Measurements from ENCODE around the gene DDR1.
A peak's percentile ranks its signal among the peaks of the same experiment; 100 is the strongest.
"Not testable (repeated sequence)": the region's sequence is repeated elsewhere in the genome, so short reads cannot be mapped to it uniquely, and the experiment has no call there.

DDR1 gene

GRCh38 chr6:30894935-30895334, 10.6 kb downstream of the DDR1 start:
- DNase-seq, result no peak

- DNase-seq, result no peak
Measured at GRCh38 chr6:30895343-30895742, 11.0 kb downstream of the DDR1 start.

GRCh38 chr6:30896541-30896940, 12.2 kb downstream of the DDR1 start:
- no peak for DNase-seq

- no peak for DNase-seq
Measured at GRCh38 chr6:30897882-30898281, 13.6 kb downstream of the DDR1 start.

- no peak for DNase-seq
Measured at GRCh38 chr6:30898750-30899360, 14.5 kb downstream of the DDR1 start.

GRCh38 chr6:30900863-30901417, 16.6 kb downstream of the DDR1 start:
- DNase-seq, result no peak

GRCh38 chr6:30901436-30901835, 17.1 kb downstream of the DDR1 start:
- no peak for DNase-seq

GRCh38 chr6:30902196-30902595, 17.9 kb downstream of the DDR1 start:
- not testable (repeated sequence) for DNase-seq

- no peak for DNase-seq
Measured at GRCh38 chr6:30902709-30903108, 18.4 kb downstream of the DDR1 start.

GRCh38 chr6:30903236-30903635, 18.9 kb downstream of the DDR1 start:
- DNase-seq, result no peak

- DNase-seq, result not testable (repeated sequence)
Measured at GRCh38 chr6:30907290-30907757, 23.0 kb downstream of the DDR1 start.

- DNase-seq, result peak; percentile 98
Measured at GRCh38 chr6:30907758-30908591, 23.7 kb downstream of the DDR1 start, which contains the start of gene GTF2H4. Gene GTF2H4, plus strand, starts transcription at chr6:30908207.

- DNase-seq, result no peak
Measured at GRCh38 chr6:30908700-30909099, 24.4 kb downstream of the DDR1 start.

- DNase-seq, result not testable (repeated sequence)
Measured at GRCh38 chr6:30910473-30910872, 26.2 kb downstream of the DDR1 start.

GRCh38 chr6:30912746-30913520, 28.6 kb downstream of the DDR1 start:
- DNase-seq, result no peak

GRCh38 chr6:30913721-30914075, 29.4 kb downstream of the DDR1 start:
- no peak for DNase-seq

GRCh38 chr6:30914076-30914853, 29.9 kb downstream of the DDR1 start, which contains the start of gene VARS2:
Gene VARS2, plus strand, starts transcription at chr6:30914238. Its CDS starts 599 bp downstream, at chr6:30914837.
- DNase-seq, result peak; percentile 67

GRCh38 chr6:30914854-30915590, 30.7 kb downstream of the DDR1 start:
- no peak for DNase-seq

GRCh38 chr6:30915591-30915946, 31.2 kb downstream of the DDR1 start:
- peak; percentile 11 for DNase-seq

- DNase-seq, result no peak
Measured at GRCh38 chr6:30917041-30917440, 32.7 kb downstream of the DDR1 start.

- DNase-seq, result no peak
Measured at GRCh38 chr6:30917487-30917886, 33.2 kb downstream of the DDR1 start.

- DNase-seq, result no peak
Measured at GRCh38 chr6:30918670-30919069, 34.4 kb downstream of the DDR1 start.

Data from NCI-H1694 (cell line).